Testis (tissue), 5 donors: Measurements from ENCODE around the gene PLCB3. TPM values are rescaled to one million over a fixed set of nuclear protein-coding genes. Genes with fewer than 3 reads are reported as not detected.
A peak's percentile ranks its signal among the peaks of the same experiment; 100 is the strongest.

Experiments used
- DNase-seq: peaks from one replicate; pipeline ENCODE4 v3.0.0-alpha.2; 2019
- H3K27ac ChIP-seq, 2 donors: fragments of 200-600 bp; sonication (generic); one replicate each; pipeline ENCODE4 v1.5.1; 2019
- H3K27me3 ChIP-seq: fragments of 200-600 bp; sonication (generic); one replicate; pipeline ENCODE4 v1.5.1; 2019
- H3K36me3 ChIP-seq: fragments of 200-600 bp; sonication (generic); one replicate; pipeline ENCODE4 v1.5.1; 2017; ENCODE audit warnings: low read depth; ENCODE audit errors: missing control alignments
- H3K4me1 ChIP-seq: fragments of 200-600 bp; sonication (generic); one replicate; pipeline ENCODE4 v1.5.1; 2019
- H3K4me3 ChIP-seq, 2 donors: fragments of 200-600 bp; sonication (generic); one replicate each; pipeline ENCODE4 v1.5.1; 2017 to 2019
- H3K9me3 ChIP-seq: fragments of 200-600 bp; sonication (generic); one replicate; pipeline ENCODE4 v1.5.1; 2017
- POLR2A ChIP-seq: fragments of 450-650 bp; IDR thresholded peaks from one replicate; pipeline ENCODE4 v1.6.1; 2017; ENCODE audit warnings: antibody characterized with exemption, mild to moderate bottlenecking, moderate library complexity
- WGBS, 2 donors: methylation state at CpG; one replicate each; pipeline ENCODE4 v1.1.5; 2018; 5-methylcytosine and 5-hydroxymethylcytosine counted together
- intact Hi-C: fragments of 100-400 bp; cut with DNase I; formaldehyde crosslinking; loops from one replicate; pipeline ENCODE4 v1.15.1; 2023; ENCODE audit warnings: low total_unique reads
- long read RNA-seq, 2 donors: transcript quantifications; one replicate each; lab custom pipeline, GENCODE V29; 2026
- polyA plus RNA-seq: library from polyadenylated mRNA; stranded (reverse); fragments of 350-450 nt; fragmentation: Illumina TruSeq; extraction: RNeasy Lipid Tissue Mini Kit (QIAGEN cat#74804); gene quantifications from one replicate; pipeline ENCODE4 v1.2.3, GENCODE V29; 2014; ENCODE audit warnings: low read depth, low replicate concordance; ENCODE audit not compliant: insufficient read depth
- total RNA-seq, 2 donors: library from RNA; depleted of rRNA; stranded (reverse); fragments of >200 nt; gene quantifications; one replicate each; pipeline ENCODE4 v1.2.3, GENCODE V29; 2016
- TF ChIP-seq, protein P1 (sequence below), 3 experiments: fragments of 450-650 bp in 2 of 3; fragments of 200-600 bp in 1 of 3; sonication (generic) in 1 of 3; IDR thresholded peaks; one replicate each; pipeline ENCODE4 v1.5.1; 2016 to 2019; ENCODE audit warnings: antibody characterized with exemption in 3 of 3, mild to moderate bottlenecking in 2 of 3, moderate library complexity in 1 of 3

Gene PLCB3
- total RNA-seq (10 to 100 TPM; 29.6 to 45.4 TPM), polyA plus RNA-seq (14.2 TPM)
- long read RNA-seq, donor 1: 0 reads
- long read RNA-seq, donor 2: 0 reads

GRCh38 chr11:64251016-64251752 is at the start of gene PLCB3:
PLCB3 (plus strand) TSS chr11:64251530; CDS start chr11:64251650, 120 bp downstream.
- intact Hi-C loops: no loop called here
- no peak for TF ChIP-seq POLR2A
- TF ChIP-seq, protein P1, sequence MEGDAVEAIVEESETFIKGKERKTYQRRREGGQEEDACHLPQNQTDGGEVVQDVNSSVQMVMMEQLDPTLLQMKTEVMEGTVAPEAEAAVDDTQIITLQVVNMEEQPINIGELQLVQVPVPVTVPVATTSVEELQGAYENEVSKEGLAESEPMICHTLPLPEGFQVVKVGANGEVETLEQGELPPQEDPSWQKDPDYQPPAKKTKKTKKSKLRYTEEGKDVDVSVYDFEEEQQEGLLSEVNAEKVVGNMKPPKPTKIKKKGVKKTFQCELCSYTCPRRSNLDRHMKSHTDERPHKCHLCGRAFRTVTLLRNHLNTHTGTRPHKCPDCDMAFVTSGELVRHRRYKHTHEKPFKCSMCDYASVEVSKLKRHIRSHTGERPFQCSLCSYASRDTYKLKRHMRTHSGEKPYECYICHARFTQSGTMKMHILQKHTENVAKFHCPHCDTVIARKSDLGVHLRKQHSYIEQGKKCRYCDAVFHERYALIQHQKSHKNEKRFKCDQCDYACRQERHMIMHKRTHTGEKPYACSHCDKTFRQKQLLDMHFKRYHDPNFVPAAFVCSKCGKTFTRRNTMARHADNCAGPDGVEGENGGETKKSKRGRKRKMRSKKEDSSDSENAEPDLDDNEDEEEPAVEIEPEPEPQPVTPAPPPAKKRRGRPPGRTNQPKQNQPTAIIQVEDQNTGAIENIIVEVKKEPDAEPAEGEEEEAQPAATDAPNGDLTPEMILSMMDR (IDR thresholded peaks at IDR 0.05): peak; percentile 86 to 93 (median 87)

GRCh38 chr11:64201543-64201942 is 49.8 kb upstream of the PLCB3 start:
- intact Hi-C loops: loop anchor here (10.0 kb wide), 1 partner anchor 93 kb away; the partner anchor contains the start of gene KCNK4
- 84 to 89% methylated on average over 3 of the region's 3 CpGs for WGBS, 2 donors
- H3K9me3 ChIP-seq: no peaks in the 10 kb centered on the region
- no peak for DNase-seq
- TF ChIP-seq, protein P1 (IDR thresholded peaks at IDR 0.05): no peak
- no peak for TF ChIP-seq POLR2A
- no peak overlapping the region for H3K27ac ChIP-seq
- peaks cover 4% of the 10 kb centered on the region for H3K4me1 ChIP-seq
- H3K4me3 ChIP-seq: no peak overlapping the region
- no peaks in the 10 kb centered on the region for H3K36me3 ChIP-seq
- H3K27me3 ChIP-seq: no peaks in the 10 kb centered on the region

More at GRCh38 chr11:64251016-64251752, at the start of gene PLCB3:
- Histone ChIP-seq H3K27me3 (no peaks in the 10 kb centered on the region), H3K27ac (peak within 1 kb of the TSS; percentile 72), H3K9me3 (no peaks in the 10 kb centered on the region), H3K4me1 (peaks cover 30% of the 10 kb centered on the region), H3K36me3 (no peaks in the 10 kb centered on the region), H3K4me3 (peak within 1 kb of the TSS; percentile 83 to 84)
- WGBS, 2 donors: 0 to 1% methylated on average over 3 to 63 of the region's 75 CpGs
- peak; percentile 69 for DNase-seq

DNA sequence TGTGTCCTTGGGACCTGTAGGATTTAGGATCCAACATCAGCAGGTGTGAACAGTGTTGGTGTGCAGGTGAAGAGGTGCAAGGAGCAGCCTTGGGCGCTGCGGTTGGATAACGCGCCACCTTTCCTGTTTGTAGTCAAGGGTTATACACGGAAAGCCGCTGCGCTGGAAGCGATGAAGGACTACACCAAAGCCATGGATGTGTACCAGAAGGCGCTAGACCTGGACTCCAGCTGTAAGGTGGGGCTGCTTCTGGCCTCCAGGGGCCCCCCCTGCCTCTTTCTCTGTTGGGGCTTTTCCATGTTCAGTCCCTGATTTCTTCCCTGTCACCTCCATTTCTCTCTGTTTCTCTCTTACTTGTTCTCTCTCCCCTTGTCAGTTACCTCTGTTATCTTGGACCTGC is 48.3 kb upstream of the PLCB3 start:
- Histone ChIP-seq H3K27ac (no peak overlapping the region), H3K4me3 (no peak overlapping the region), H3K36me3 (no peaks in the 10 kb centered on the region), H3K27me3 (no peaks in the 10 kb centered on the region), H3K4me1 (peaks cover 4% of the 10 kb centered on the region), H3K9me3 (no peaks in the 10 kb centered on the region)
- no peak for DNase-seq
- TF ChIP-seq POLR2A: no peak
- TF ChIP-seq, protein P1 (IDR thresholded peaks at IDR 0.05): no peak
- WGBS, 2 donors: 93% methylated on average over 9 of the region's 9 CpGs
- intact Hi-C loops: loop anchor here (10.0 kb wide), 1 partner anchor 92 kb away; the partner anchor contains the start of gene KCNK4

DNA sequence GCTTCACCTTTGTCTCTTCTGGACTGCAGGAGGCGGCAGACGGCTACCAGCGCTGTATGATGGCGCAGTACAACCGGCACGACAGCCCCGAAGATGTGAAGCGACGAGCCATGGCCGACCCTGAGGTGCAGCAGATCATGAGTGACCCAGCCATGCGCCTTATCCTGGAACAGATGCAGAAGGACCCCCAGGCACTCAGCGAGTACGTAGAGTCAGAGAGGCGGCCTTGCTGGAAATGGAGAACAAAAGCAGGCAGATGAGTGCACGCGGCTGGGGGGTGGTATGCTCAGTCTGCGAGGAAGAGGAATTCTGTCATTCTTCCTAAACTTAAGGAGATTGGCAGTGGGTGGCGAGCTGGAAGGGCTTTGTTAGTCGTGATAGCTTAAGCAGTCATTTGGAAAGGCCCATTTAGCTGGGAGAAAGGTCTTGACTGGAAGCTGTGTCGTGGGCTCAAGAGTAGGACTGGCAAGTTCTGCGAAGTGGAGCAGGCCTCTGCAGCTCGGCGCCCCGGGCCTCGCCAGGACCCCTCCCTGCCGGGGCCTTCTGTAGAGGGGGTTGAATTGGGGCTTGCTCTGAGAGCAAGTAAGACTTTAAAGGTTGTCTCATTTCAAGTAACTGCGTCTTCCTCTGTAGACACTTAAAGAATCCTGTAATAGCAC is 47.8 kb upstream of the PLCB3 start:
- TF ChIP-seq, protein P1 (IDR thresholded peaks at IDR 0.05): no peak
- TF ChIP-seq POLR2A: no peak

More for the DNA sequence above, 47.8 kb upstream of the PLCB3 start:
- no peaks in the 10 kb centered on the region for H3K27me3 ChIP-seq
- H3K36me3 ChIP-seq: no peaks in the 10 kb centered on the region
- no peak for DNase-seq
- WGBS, 2 donors: 88% methylated on average over 27 of the region's 27 CpGs
- peaks cover 9% of the 10 kb centered on the region for H3K4me1 ChIP-seq
- intact Hi-C loops: loop anchor here (10.0 kb wide), 1 partner anchor 91 kb away; the partner anchor contains the start of gene KCNK4
- no peak overlapping the region for H3K4me3 ChIP-seq
- H3K9me3 ChIP-seq: no peaks in the 10 kb centered on the region
- no peak overlapping the region for H3K27ac ChIP-seq
